Vagina (tissue), 2 donors: ENCODE results near the gene OMA1.

Experiments used
- CTCF ChIP-seq, 3 experiments: fragments of 450-650 bp in 2 of 3; fragments of 200-600 bp in 1 of 3; sonication (generic) in 1 of 3; IDR thresholded peaks; one replicate each; pipeline ENCODE4 v1.5.1; 2017 to 2019; ENCODE audit warnings: antibody characterized with exemption in 3 of 3, mild to moderate bottlenecking in 2 of 3, moderate library complexity in 2 of 3
- POLR2A ChIP-seq, 2 donors: fragments of 450-650 bp; IDR thresholded peaks; one replicate each; pipeline ENCODE4 v1.6.1; 2017; ENCODE audit warnings: antibody characterized with exemption in 2 of 2, mild to moderate bottlenecking in 2 of 2, moderate library complexity in 2 of 2

GRCh38 chr1:58594546-58594945 lies 48.0 kb upstream of the OMA1 start:
- TF ChIP-seq CTCF (IDR thresholded peaks at IDR 0.05) (no peak), POLR2A (IDR thresholded peaks at IDR 0.05) (no peak)
